HCT116 (cell line): ENCODE results near the gene PDCD5. TPM values are rescaled to one million over a fixed set of nuclear protein-coding genes. Genes with fewer than 3 reads are reported as not detected.
"Not testable (repeated sequence)": the region's sequence is repeated elsewhere in the genome, so short reads cannot be mapped to it uniquely, and the experiment has no call there.

Experiments used
- ATAC-seq: fragments of 200-7000 bp; cut with Tn5 transposase; 2 replicates; pipeline ENCODE4 v1.9.1; 2020; ENCODE audit warnings: mild to moderate bottlenecking, moderate library complexity
- BruUV-seq: library from RNA; stranded (reverse); fragments of 400-500 nt; replicated peaks from 2 replicates; lab custom pipeline; 2021; lab: Mats Ljungman, UMichigan
- CTCF ChIA-PET: fragments of 300-600 bp; sonication (Branson Sonifier 250); formaldehyde crosslinking; loops from one replicate; lab custom pipeline; 2021; ENCODE audit warnings: antibody characterized with exemption; lab: Charles Lee
- POLR2A ChIA-PET: fragments of 300-600, 350-600 bp; sonication (Branson Sonifier 250); formaldehyde crosslinking; loops from one replicate; lab custom pipeline; 2021; ENCODE audit warnings: antibody characterized with exemption; lab: Charles Lee
- RAD21 ChIA-PET, 2 experiments: fragments of 300-600 bp; sonication (Branson Sonifier 250); formaldehyde crosslinking; loops; one replicate each; lab custom pipeline; 2023; ENCODE audit warnings: low total read pairs in 2 of 2; ENCODE audit not compliant: uncharacterized antibody in 2 of 2, unreplicated experiment in 2 of 2, low non-redundant PET in 1 of 2; lab: Charles Lee
- DNase-seq: peaks from one replicate; pipeline ENCODE4 v3.0.0-alpha.2; 2010; ENCODE audit warnings: low read depth, low spot score
- H2AFZ ChIP-seq: fragments of 200-600 bp; shearing (Covaris generic), sonication (generic); 2 replicates; pipeline ENCODE4 v1.6.1; 2017; ENCODE audit warnings: low read depth, mixed run types, mixed read lengths, antibody characterized with exemption, low read length; ENCODE audit not compliant: poor library complexity, severe bottlenecking
- H3K27ac ChIP-seq: 2 replicates; pipeline ENCODE4 v1.5.1; 2012; ENCODE audit warnings: low read depth, low read length
- H3K27me3 ChIP-seq: fragments of 200-600 bp; sonication (generic); 2 replicates; pipeline ENCODE4 v1.6.1; 2016; ENCODE audit warnings: mixed run types, low read length, mixed read lengths; ENCODE audit not compliant: insufficient read depth
- H3K36me3 ChIP-seq, 2 experiments: fragments of 200-500 bp in 1 of 2; fragments of 200-600 bp in 1 of 2; sonication (Bioruptor generic) in 1 of 2; sonication (generic) in 1 of 2; 2 replicates each; pipeline versions ENCODE4 v1.5.1 to v1.6.1; 2014 to 2016; ENCODE audit warnings: low read length in 2 of 2, inconsistent platforms in 1 of 2, mixed read lengths in 1 of 2, mixed run types in 1 of 2; ENCODE audit not compliant: insufficient read depth in 2 of 2, control insufficient read depth in 1 of 2
- H3K4me1 ChIP-seq, 2 experiments: fragments of 200-600 bp in 1 of 2; sonication (generic) in 1 of 2; 2 replicates each; pipeline versions ENCODE4 v1.5.1 to v1.6.1; 2012 to 2017; ENCODE audit warnings: low read length in 2 of 2, inconsistent platforms in 1 of 2, mild to moderate bottlenecking in 1 of 2, mixed read lengths in 1 of 2, mixed run types in 1 of 2, moderate library complexity in 1 of 2; ENCODE audit not compliant: insufficient read depth in 2 of 2, control insufficient read depth in 1 of 2
- H3K4me2 ChIP-seq: fragments of 200-600 bp; sonication (generic); 2 replicates; pipeline ENCODE4 v1.6.1; 2017; ENCODE audit warnings: mixed run types, low read length, mixed read lengths
- H3K4me3 ChIP-seq, 2 experiments: fragments of 200-600 bp in 1 of 2; sonication (generic) in 1 of 2; replicated peaks in 1 of 2; 2 replicates each; pipeline ENCODE4 v1.5.1; 2011 to 2016; ENCODE audit warnings: low read length in 2 of 2, control low read depth in 1 of 2, low read depth in 1 of 2, mild to moderate bottlenecking in 1 of 2, mixed read lengths in 1 of 2, mixed run types in 1 of 2
- H3K79me2 ChIP-seq: fragments of 200-600 bp; sonication (generic); 2 replicates; pipeline ENCODE4 v1.6.1; 2017; ENCODE audit warnings: mild to moderate bottlenecking, mixed run types, low read length, moderate library complexity, mixed read lengths; ENCODE audit not compliant: insufficient read depth
- H3K9ac ChIP-seq: fragments of 200-600 bp; sonication (generic); 2 replicates; pipeline ENCODE4 v1.6.1; 2016; ENCODE audit warnings: low read length, mixed read lengths
- H3K9me2 ChIP-seq: fragments of 200-600 bp; sonication (generic), shearing (Covaris generic); 2 replicates; pipeline ENCODE4 v1.6.1; 2017; ENCODE audit warnings: mixed run types, mild to moderate bottlenecking, moderate library complexity; ENCODE audit not compliant: insufficient read depth
- H3K9me3 ChIP-seq, 2 experiments: fragments of 200-500 bp in 1 of 2; fragments of 200-600 bp in 1 of 2; sonication (Bioruptor generic) in 1 of 2; sonication (generic) in 1 of 2; 2 replicates each; pipeline ENCODE4 v1.6.1; 2014 to 2017; ENCODE audit warnings: low read length in 2 of 2, mixed read lengths in 2 of 2, inconsistent platforms in 1 of 2, low read depth in 1 of 2, mild to moderate bottlenecking in 1 of 2, mixed run types in 1 of 2, moderate library complexity in 1 of 2; ENCODE audit not compliant: control insufficient read depth in 1 of 2, insufficient read depth in 1 of 2
- H4K20me1 ChIP-seq: fragments of 200-600 bp; sonication (generic), shearing (Covaris generic); 2 replicates; pipeline ENCODE4 v1.6.1; 2017; ENCODE audit warnings: mixed run types, mild to moderate bottlenecking, moderate library complexity; ENCODE audit not compliant: insufficient read depth
- CEBPB ChIP-seq: IDR thresholded peaks from 2 replicates; pipeline ENCODE4 v1.6.1; 2012; ENCODE audit warnings: low read depth
- CTCF ChIP-seq, 3 experiments: fragments of 200-600 bp in 1 of 3; sonication (generic) in 1 of 3; IDR thresholded peaks in 2 of 3; conservative IDR thresholded peaks in 1 of 3; 2 replicates each; pipeline ENCODE4 v1.5.1; 2012 to 2017; ENCODE audit warnings: low read depth in 2 of 3, low read length in 2 of 3, antibody characterized with exemption in 1 of 3, borderline replicate concordance in 1 of 3, control low read depth in 1 of 3, mild to moderate bottlenecking in 1 of 3, mixed read lengths in 1 of 3, mixed run types in 1 of 3, moderate library complexity in 1 of 3; ENCODE audit not compliant: insufficient read depth in 1 of 3
- EGR1 ChIP-seq: IDR thresholded peaks from 2 replicates; pipeline ENCODE4 v1.6.1; 2012; ENCODE audit warnings: low read depth
- ELF1 ChIP-seq: IDR thresholded peaks from 2 replicates; pipeline ENCODE4 v1.6.1; 2012; ENCODE audit warnings: low read depth, borderline replicate concordance
- EZH2 ChIP-seq: fragments of 200-600 bp; sonication (generic); IDR thresholded peaks from 2 replicates; pipeline ENCODE4 v1.6.1; 2017; ENCODE audit warnings: antibody characterized with exemption, mixed run types
- EZH2phosphoT487 ChIP-seq: fragments of 200-600 bp; IDR thresholded peaks from 2 replicates; pipeline ENCODE4 v1.6.1; 2018; ENCODE audit warnings: antibody characterized with exemption, borderline replicate concordance
- FOSL1 ChIP-seq: IDR thresholded peaks from 2 replicates; pipeline ENCODE4 v1.6.1; 2012; ENCODE audit warnings: low read depth
- POLR2A ChIP-seq: IDR thresholded peaks from 2 replicates; pipeline ENCODE4 v1.7.0; 2011; ENCODE audit warnings: borderline replicate concordance; ENCODE audit not compliant: insufficient read depth, insufficient read length; ENCODE audit errors: extremely low read depth
- RAD21 ChIP-seq: IDR thresholded peaks from 2 replicates; pipeline ENCODE4 v1.6.1; 2012; ENCODE audit warnings: low read depth, mild to moderate bottlenecking
- SRF ChIP-seq: IDR thresholded peaks from 2 replicates; pipeline ENCODE4 v1.6.1; 2012; ENCODE audit warnings: low read depth
- TCF7L2 ChIP-seq: IDR thresholded peaks from 2 replicates; pipeline ENCODE4 v1.7.0; 2011; ENCODE audit warnings: borderline replicate concordance, inconsistent platforms; ENCODE audit not compliant: insufficient read depth, insufficient read length; ENCODE audit errors: extremely low read depth
- YY1 ChIP-seq: IDR thresholded peaks from 2 replicates; pipeline ENCODE4 v1.6.1; 2011; ENCODE audit warnings: low read length, low read depth, moderate library complexity, mild to moderate bottlenecking; ENCODE audit not compliant: insufficient replicate concordance; ENCODE audit errors: extremely low read depth
- ZFX ChIP-seq: fragments of 450-650 bp; IDR thresholded peaks from 2 replicates; pipeline ENCODE4 v1.6.1; 2017
- ZNF274 ChIP-seq: fragments of 200-500 bp; sonication (Bioruptor generic); IDR thresholded peaks from 2 replicates; pipeline ENCODE4 v1.6.1; 2014; ENCODE audit warnings: mild to moderate bottlenecking, low read depth, low read length, inconsistent platforms
- intact Hi-C: fragments of 100-400 bp; cut with micrococcal nuclease; formaldehyde crosslinking; loops from 2 replicates; pipeline ENCODE4 v1.10.0; 2022
- total RNA-seq: library from RNA; stranded (reverse); gene quantifications from one replicate; pipeline ENCODE4 v1.2.1, GENCODE V29; 2021; ENCODE audit not compliant: unreplicated experiment

PDCD5 gene
- total RNA-seq, 1 experiment from 2014 or later, result 143 TPM

GRCh38 chr19:32581705-32582179 lies 752 bp downstream of the PDCD5 start:
- Histone ChIP-seq H2AFZ (no peak overlapping the region), H3K36me3 (peaks cover 31 to 38% of the 10 kb centered on the region in 2 experiments)
- BruUV-seq, result no TSS peak
- TF ChIP-seq ZNF274, result no peak
- no peak for TF ChIP-seq ELF1
- TF ChIP-seq EZH2, result no peak
- TF ChIP-seq POLR2A, result no peak
- no peak for TF ChIP-seq EGR1
- no peak for TF ChIP-seq TCF7L2
- no peak for TF ChIP-seq YY1
- TF ChIP-seq EZH2phosphoT487, result no peak
- TF ChIP-seq CEBPB, result no peak
- TF ChIP-seq FOSL1, result no peak
- no peak for TF ChIP-seq ZFX
- TF ChIP-seq SRF, result no peak
- no peak for TF ChIP-seq RAD21
- TF ChIP-seq CTCF (IDR thresholded peaks at IDR 0.05 in 2 of 3, conservative IDR thresholded peaks at IDR 0.05 in 1 of 3; ENCODE audit: borderline replicate concordance in 1 of 3, insufficient read depth in 1 of 3, low read depth in 2 of 3, low read length in 2 of 3), result no peak
- TF ChIP-seq, all 23 proteins: peak for 0
- ChIA-PET POLR2A (interaction anchor here (1.1 kb wide), 1 partner anchor 15 kb away, joined by 3 read pairs; no protein-coding TSS in a partner anchor), CTCF (interaction anchor here (1.1 to 1.7 kb wide), 2 partner anchors 18 to 1914 kb away, joined by 3 to 5 read pairs; no protein-coding TSS in a partner anchor), RAD21 (no interaction called here)
- Histone ChIP-seq H3K79me2 (peaks cover 34% of the 10 kb centered on the region), H3K4me2 (peak overlapping the region; percentile 95), H3K27ac (peak overlapping the region; percentile 84), H3K9me3 (no peaks in the 10 kb centered on the region), H3K9me2 (no peaks in the 10 kb centered on the region), H3K9ac (peak overlapping the region; percentile 94), H4K20me1 (no peaks in the 10 kb centered on the region), H3K27me3 (no peaks in the 10 kb centered on the region), H3K4me1 (peaks cover 6 to 15% of the 10 kb centered on the region in 2 experiments), H3K4me3 (peak overlapping the region; percentile 95 to 98)
- ATAC-seq, result peak; percentile 34
- intact Hi-C loops, result no loop called here
- DNase-seq, result no peak

- H2AFZ ChIP-seq, H3K9me2 ChIP-seq, H3K27me3 ChIP-seq, RAD21 ChIA-PET, ATAC-seq, H3K4me3 ChIP-seq, intact Hi-C loops, H3K9me3 ChIP-seq, H3K4me2 ChIP-seq, POLR2A ChIA-PET, H4K20me1 ChIP-seq, H3K27ac ChIP-seq, H3K4me1 ChIP-seq, CTCF ChIA-PET, H3K9ac ChIP-seq, DNase-seq, BruUV-seq: not testable (repeated sequence)
- Histone ChIP-seq H3K79me2 (peaks cover 16% of the 10 kb centered on the region), H3K36me3 (peaks cover 33 to 38% of the 10 kb centered on the region in 2 experiments)
Measured at GRCh38 chr19:32587747-32588504, 6.9 kb downstream of the PDCD5 start.
